ENCODE data around the gene RCVRN.

RCVRN gene

DNA sequence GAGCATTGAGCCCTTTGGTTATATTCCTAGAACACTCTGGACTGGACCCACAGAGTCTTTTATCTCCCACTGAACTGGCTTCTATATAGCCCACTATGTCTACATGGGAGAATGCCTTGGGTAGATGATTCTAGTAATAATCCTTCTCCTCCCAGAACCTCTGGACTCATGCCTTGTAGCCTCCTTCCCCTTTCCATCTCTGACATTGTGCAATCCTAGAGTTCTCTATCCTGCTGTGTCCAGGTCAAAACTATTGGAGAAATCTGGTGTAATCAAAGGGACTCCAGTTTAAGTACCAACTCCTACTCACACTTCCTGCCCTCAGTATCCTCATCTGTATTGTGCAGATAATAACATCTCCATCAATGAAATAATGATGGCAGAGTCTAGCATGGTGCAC lies 9.1 kb downstream of the RCVRN start:
- DNase-seq: no peak

DNA sequence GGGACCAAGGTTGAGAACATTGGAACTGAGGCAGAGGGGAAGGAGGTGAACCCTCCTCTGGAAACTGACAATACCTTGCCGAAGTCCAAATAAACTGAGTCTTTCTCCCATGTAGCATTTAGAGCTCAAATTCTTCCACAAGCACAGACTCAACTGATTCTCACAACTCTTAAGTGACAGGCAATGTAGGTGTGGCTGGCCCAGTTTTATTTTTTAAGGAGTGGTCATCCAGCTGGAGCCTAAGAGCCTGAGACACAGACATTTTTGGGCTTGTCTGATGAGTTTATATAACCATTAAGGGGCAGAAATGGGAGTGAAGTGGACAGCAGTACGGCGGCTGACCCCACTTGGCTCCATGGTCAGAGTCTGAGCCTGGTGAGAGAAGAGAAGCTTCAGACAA lies 10.8 kb downstream of the RCVRN start:
- DNase-seq: no peak

DNA sequence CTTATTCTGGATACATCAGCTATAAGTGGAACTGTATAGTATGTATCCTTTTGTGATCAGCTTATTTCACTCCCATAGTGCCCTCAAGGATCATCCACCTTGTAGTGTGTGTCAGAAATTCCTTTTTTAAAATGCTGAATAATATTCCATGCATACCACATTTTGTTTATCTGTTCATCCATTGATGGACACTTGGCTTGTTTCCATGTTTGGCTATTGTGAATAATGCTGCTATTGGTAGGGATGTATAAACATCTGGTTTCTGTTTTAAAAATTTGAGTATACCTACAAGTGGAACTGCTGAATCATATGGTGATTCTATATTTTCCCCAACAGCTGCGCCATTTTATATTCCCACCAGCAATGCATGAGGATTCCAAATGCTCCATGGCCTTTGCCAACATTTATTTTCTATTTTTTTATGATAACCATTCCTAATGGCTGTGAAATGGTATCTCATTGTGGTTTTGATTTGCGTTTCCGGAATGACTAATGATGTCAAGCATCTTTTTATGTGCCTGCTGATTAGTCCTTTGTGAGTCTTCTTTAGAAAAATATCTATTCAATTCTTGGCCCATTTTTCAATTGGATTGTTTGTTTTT lies 11.6 kb downstream of the RCVRN start:
- DNase-seq: no peak

DNA sequence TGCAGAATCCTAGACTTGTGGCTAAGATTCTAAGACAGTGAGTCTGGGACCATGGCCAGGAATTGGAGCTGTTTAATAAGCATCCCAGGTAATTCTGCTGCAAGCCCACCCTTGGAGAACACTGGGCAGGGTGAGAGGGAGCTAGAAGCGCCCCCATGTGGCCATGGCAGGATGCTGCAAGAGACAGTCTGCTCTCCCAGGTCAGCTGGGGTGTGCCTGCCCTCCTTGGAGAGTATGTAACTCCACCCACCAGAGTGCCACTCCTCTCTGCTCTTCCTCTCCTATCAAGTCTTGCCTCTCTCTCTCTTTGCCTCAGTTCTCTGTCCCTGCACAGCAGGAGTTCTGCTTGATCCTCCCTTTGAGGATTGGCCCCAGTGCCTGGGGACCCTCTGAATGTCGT lies 14.9 kb downstream of the RCVRN start:
- DNase-seq: peak; percentile 88

DNA sequence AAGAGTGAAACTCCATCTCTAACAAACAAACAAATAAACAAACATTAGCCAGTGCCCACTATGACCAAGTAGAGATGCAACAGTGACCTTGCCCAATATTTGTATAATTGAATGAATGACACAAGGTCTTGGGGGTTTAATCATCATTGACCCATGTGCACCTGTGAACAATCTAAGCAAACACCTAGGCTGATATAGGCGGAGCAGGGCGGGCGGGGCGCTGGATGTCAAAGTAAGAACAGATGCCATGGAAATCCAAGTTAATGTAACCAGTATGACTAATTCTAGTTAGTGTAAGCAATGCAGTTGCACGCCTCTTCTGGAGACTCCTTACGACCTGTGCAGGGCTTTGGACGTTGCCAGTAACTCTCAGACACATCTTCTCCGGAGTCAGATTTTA lies 17.6 kb downstream of the RCVRN start:
- no peak for DNase-seq

DNA sequence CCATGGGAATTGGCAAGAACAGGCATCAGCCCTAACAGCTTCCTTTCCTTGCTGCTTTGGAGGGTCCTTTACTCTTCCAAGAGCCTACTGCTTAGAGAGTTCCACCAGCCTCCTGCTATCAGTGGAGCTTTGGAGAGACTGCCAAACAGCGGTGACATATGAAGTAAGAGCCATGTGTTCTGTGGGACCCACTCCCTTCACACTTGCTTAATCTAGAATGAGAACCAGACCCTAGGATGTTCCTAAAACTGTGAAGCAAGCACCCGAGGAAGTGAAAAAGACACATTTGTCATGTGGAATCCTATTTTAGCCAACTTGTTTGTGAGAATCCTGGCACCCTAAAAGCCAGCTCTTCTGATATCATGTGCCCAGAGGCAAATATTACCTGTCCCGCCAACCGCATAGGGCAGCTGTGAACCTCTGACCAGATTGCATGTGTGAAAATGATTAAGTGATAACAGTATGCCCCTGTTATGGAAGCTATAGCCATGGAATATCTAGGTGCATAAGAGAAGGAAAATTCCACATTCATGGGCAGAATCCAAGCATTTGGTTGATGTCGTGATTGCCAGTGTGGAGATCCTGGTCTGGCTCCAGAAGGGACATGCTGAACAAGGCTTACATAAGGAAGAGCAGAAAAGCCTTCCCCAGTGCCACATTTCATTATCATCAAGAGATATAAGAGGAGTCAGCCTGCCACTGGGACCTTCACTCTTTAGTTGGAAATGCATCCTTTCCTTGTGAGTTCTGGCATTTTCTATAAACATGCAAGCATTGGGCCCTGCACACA lies 18.7 kb downstream of the RCVRN start:
- DNase-seq: no peak

DNA sequence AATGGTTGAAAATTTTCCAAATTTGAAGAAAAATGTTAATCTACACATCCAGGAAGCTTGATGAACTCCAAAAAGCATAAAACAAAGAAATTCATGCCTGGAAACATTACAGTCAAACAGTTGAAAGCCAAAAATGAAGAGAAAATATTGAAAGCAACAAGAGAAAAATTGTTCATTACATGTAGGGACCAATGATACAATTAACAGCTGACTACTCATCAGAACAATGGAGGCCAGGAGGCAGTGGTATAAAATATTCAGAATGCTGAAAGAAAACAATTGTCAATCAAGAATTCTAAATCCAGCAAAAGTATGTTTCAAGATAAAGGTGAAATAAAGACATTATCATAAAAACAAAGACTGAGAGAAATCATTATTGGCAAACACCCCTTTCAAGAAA lies 21.6 kb downstream of the RCVRN start:
- DNase-seq: no peak

DNA sequence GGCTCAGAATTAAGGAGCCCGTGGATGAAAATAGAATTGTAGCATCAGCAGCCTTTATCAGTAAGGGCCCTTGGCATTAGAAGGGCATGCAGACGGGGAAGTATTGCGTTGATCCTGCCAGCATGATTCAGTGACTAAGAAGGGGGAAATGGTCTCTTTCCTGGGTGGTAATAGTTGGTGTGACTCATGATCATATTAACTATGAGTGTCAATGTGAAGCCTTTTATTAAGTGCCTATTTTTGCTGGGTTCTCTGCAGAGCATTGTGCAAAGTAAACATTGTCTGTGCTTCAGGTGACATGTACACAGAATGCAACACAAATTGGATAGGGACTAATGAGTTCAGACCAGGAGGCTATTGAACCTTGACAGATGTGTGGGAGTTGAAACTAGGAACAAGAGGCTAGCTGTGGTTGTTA lies 24.5 kb downstream of the RCVRN start:
- no peak for DNase-seq

DNA sequence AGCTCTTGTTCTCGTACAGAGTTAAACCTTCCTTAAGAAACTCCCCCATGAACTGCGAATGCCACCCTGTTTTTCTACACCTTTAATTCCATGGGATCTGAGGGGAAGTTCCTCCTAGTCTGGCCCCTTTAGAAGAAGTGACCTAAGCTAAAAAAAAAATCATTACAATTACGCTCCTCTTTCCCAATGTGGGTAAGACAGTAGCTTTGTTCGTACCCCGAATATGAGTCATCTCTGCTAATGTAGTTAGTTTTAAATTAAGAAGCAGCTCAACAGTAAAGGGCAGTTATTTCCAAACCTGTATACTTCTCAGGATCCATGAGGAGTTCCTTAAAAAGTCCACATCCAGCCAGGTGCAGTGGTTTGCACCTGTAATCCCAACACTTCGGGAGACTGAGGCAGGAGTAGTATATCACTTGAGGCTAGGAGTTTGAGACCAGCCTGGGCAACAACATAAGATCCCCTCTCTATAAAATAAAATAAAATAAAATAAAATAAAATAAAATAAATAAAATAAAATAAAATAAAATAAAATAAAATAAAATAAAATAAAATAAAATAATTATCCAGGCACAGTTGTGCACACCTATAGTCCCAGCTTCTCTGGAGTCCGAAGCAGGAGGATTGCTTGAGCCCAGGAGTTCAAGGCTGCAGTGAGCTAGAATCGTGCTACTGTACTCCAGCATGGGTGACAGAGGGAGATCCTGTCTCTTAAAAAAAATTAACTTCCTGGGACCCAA lies 26.1 kb downstream of the RCVRN start:
- no peak for DNase-seq

DNA sequence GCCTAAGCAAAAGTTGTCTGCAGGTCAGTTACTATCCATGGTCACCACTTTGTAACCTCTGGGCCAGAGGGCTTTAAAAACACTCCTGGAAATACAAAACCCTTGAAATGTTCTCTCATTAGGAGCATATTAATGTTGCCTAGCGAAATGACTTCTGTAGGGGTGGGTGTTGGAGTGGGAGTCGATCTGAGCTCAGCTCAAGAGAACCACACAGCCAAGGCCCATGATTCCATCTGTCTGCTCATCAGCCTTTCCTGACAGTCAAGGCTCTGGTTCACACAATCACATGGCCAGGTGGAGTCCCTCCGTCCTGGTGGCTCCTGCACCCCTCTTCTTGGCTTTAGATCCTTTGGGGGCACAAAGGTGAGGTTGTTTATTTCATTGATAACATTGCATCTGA lies 26.7 kb downstream of the RCVRN start:
- no peak for DNase-seq

DNA sequence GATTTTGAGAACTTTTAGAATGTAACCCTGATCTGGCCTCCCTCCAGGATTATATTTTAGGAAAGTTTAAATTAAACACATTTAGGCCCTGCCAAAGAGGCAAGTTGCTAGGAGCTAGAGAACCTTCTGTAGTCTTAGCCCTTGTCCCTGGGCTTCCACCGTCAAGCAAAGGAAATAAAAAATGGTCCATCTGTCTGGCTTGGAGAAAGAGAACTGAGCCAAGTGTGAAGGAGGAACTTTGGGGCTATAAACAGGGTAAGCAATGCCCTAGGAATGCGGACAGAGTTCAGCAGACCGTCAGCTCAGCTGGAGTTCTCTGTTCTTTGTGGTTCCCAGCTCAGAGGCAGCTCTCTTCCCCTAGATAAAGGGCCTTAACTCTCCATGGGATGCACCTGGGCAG lies 29.6 kb downstream of the RCVRN start:
- no peak for DNase-seq

DNA sequence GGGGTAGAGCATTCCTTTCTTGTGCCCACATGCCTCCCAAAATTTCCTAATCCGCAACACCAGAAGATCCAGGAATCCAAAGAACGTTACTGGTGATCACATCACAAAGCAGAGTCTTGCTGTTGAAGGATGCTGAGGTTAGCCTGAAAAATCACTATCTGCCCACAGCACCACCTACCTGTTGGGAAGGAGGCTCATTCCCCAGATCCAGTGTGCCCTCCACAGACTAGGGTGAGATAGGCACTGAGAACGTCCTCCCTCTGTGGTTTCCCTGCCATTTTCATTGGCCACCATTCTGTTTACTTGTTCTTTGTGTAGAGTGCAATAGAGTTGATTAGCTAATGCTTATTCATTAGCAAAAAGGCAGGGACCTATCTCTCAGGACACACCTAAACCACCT lies 30.3 kb downstream of the RCVRN start:
- no peak for DNase-seq

DNA sequence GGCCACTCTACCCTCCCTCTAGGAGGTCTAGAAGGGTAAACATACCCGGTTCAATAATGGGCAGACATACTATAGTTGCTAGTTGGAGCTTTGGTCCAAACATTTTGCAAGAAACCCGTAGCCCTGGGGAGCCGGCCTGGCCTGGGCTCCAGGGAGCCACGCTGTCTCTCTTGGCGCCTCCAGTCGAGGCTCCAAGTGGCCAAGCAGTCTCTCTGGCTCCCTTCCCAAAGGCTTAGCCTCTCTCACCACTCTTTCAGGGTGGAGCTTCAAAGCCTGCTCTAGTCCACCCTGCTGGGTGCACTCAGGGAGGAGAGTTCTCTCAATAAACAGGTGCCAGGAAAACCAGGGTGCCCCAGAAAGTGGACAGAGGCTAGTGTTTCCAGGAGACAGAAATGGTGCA lies 32.2 kb downstream of the RCVRN start:
- DNase-seq: no peak

DNA sequence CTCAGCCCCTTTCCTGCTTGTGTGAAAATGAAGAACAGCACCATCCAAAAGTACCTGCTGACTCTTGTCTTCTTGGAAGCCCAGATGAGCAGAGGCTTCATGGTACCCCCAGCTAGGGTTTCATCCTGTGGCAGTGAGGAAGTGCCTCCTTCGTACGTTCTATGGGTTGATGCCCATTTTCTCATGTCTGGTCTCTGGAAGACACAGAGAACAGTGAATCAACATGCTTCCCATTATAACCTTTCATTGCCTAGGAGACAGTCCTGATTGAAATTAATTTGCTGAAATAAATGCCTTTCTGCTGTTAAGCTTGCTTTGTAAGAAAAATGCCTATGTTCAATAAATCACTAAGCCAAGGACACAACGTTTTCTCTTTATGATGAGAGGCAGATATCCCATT lies 36.5 kb downstream of the RCVRN start:
- DNase-seq: no peak

DNA sequence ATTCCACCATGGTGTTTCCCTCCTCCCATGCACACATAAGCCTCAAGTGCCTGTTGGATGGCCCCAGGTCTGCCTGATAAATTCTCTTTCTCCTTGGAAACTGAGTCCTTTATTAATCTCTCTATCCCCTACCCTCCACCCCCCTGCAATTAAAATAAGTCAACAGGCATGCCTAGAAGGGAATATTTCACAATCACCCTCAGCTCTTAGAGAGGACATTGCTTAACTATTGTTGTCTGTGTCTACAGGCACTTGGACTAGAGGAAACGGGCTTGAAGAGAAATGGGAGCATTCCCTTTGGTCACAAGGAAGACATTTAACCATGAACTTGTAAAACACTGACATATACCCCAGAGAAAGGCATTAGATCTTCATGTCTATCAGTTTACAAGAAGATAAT lies 39.5 kb downstream of the RCVRN start:
- no peak for DNase-seq

DNA sequence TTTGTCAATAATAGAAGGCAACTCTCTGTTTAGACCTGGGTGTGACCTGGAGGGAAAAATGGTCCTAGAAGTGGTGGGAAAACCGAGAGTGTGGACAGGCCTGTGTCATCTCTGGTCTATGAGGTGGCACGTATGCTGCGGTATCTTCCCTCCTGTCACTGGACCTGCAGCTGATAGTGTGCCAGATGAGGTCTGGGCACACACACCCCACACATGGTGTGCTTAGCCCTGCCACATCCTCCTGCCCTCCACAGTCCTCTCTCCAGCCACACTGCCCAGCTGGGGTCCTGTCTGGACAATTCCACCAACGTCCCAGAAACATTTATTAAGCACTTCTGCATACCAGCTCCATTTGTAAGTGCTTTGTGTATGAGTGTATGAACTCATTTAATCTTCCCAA lies 42.1 kb downstream of the RCVRN start:
- DNase-seq: no peak

DNA sequence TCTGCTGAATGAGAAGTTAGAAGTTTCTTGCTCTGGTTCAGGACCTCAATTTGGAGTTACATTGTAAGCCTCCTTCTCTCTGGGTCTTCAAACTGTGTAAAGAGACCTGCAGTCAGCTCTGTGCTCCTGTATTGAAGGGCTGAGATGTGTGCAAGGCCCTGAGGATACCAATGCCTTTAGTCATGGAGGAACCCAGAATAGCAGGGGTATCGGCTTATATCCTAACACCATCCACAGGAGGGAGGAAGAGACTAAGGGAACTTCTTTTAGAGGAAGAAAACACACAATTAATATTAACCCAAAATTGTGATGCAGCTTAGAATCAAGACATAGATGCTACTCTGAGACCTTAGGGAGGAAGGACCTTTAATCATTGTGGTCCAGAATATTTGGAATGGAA lies 42.9 kb downstream of the RCVRN start:
- no peak for DNase-seq

DNA sequence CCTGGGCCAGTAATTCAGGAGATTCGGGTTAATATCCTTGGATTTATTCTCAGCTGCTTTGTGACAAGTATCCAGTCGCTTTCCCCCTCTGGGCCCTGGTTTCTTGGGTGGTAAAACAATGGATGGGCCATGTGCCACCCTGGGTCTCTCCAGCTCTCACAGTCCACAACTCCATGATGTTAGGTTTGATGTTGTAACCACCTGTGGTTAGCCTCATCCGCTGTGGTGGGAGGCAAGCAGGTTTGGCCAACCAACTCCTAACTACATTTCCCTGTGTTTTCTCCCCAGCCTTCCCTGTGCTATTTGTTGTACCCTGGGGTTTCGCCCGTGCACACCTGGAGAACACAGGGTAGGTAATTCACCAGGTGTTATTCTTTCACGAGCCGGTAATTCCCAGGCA lies 44.2 kb downstream of the RCVRN start:
- no peak for DNase-seq

DNA sequence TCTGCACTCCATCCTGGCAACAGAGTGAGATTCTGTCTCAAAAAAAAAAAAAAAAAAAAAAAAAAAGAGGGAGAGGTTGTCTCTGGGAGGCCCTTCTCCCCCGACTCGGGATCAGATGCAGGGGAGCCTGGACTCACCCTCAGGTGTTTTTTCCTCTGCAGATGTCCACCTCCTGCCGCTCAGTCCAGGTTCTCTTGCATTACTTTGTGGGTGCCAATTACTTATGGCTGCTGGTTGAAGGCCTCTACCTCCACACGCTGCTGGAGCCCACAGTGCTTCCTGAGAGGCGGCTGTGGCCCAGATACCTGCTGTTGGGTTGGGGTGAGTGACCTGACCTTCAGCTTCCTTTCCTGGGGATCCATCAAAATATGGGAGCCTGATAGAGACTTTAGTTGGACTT lies 45.3 kb downstream of the RCVRN start:
- no peak for DNase-seq

DNA sequence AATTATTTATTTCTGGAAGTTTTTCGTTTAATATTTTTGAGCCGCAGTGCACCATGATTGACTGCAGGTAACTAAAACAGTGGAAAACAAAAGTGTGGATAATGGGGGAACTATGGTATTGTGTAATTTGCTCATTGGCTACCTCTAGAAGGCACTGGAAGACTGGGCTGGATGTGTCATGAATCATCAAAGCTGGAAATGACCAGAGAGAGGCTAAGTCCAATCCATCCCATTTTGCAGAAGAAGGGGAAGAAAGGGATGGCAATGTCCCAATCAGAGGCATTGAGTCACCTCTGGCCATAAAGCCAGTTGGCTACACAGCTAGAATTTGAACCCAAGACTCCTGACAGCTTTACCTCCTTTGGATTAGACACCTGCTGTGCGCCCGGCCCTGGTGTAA lies 50.0 kb downstream of the RCVRN start:
- DNase-seq: no peak

DNA sequence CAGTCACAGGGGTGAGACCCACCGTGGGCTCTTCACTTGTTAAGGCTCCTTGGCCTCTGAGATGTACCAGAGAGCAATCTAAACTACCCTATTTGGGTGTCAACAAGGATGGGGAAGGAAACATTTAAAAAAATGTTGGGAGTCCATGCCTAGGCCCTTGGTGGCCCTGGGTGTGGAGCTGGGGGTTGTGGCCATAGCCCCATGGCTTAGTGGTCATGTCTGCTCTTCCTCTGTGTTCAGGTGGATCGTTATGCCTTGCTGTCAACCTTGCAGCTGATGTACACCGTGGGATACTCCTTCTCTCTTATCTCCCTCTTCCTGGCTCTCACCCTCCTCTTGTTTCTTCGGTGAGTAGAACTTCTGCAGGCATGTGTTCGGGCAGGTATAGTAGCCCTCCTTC lies 50.8 kb downstream of the RCVRN start:
- no peak for DNase-seq

DNA sequence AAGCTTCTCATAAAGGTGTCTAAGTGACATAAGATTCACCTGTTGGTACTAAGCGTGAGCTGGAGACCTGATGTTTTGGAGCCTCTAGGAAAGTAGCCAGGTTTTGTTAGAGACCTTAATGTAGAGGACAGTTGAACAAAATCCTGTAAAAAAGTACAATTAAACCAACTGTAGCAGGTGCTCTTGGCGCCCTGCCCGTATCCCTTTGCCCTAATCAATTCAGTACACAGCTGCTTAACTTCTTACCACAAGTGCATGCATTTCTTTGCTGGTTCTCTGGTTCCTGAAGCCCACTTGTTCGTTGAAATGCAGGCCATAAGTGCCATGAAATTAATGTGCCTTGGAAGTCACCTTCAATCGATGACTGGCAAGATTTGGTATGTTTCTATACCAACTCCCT lies 54.9 kb downstream of the RCVRN start:
- peak; percentile 47 for DNase-seq

All from NCI-H82 (cell line).